GM21526 (cell line): ENCODE data around the gene FCER2.
"Not testable (repeated sequence)": the region's sequence is repeated elsewhere in the genome, so short reads cannot be mapped to it uniquely, and the experiment has no call there.

Source experiments
- ATAC-seq: cut with Tn5 transposase; IDR thresholded peaks from one replicate; pipeline ENCODE4 v1.9.1; 2021; ENCODE audit warnings: moderate library complexity; ENCODE audit not compliant: unreplicated experiment, low FRiP score

Gene FCER2

DNA sequence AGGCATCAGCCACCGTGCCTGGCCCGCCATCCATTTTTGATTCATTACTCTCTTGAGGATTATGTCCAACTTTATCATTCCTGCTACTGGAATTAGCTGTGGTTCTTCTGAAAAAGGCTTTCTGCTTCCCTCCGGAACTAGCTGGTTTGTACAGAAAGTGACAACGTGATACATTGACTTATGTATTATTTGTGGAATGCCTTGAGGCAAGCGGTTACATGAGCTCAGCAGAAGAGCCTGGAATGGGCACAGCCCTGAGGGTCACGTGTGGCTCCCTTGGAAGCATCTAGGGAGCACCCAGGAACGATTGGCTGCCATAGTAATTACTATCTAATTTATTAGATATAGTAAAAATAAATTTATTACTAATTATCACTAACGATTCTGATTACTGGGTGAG, 47.5 kb downstream of the FCER2 start:
- ATAC-seq = no peak

GRCh38 chr19:7652061-7652641, 49.8 kb downstream of the FCER2 start:
- ATAC-seq = no peak

- no peak for ATAC-seq
These were observed 51.8 kb downstream of the FCER2 start for GRCh38 chr19:7650148-7650547.

DNA sequence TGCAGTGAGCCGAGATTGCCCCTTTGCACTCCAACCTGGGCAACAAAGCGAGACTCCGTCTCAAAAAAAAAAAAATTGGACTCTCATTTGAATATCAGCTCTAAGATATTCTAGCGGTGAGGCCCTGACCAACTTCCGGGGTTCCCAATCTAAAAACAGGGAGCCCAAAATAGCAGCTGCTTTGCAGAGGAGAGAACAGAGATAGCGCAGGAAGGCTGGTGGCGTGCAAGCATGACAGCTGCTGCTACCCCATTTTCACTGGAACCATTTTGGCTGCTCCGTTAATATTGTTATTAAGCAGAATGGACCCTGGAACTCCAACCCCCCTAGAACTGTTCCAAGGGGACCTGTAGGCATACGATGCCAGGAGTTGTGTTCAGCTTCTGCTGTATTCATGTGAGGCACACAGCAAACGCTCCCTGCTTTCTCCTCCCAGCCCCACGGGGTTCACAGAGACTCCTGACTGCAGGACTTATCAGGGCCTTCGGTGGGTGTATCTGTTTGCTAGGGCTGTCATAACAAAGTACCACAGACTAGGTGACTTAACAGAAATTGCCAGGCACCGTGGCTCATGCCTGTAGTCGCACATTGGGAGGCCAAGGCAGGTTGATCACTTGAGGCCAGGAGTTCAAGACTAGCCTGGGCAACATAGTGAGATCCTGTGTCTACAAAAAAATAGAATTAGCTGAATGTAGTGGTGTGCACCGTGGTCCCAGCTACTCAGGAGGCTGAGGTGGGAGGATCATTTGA, 53.5 kb downstream of the FCER2 start:
- ATAC-seq = no peak

GRCh38 chr19:7647156-7647555, 54.8 kb downstream of the FCER2 start:
- ATAC-seq = no peak

- ATAC-seq = no peak
These were observed 55.6 kb downstream of the FCER2 start for GRCh38 chr19:7646426-7646700.

- ATAC-seq = no peak
These were observed 56.1 kb downstream of the FCER2 start for GRCh38 chr19:7645656-7646425.

DNA sequence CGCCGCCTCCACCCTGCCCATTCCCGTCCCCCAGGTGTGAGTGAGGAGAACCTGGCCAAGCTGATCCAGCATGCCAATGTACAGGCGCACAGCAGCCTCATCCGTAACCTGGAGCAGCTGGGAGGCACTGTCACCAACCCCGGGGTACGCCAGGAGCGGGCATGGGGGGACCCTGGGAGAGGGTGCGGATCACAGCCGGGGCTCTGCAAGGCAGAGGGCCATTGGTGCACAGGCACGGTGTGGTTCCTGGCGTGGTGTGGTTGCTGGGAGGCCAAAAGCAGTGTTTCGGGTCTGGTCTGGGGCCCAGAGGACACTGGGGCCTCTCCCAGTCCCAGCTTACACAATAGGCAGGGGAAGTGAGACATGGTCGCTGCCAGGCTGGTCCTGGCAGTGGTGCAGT, 56.8 kb downstream of the FCER2 start:
- no peak for ATAC-seq

DNA sequence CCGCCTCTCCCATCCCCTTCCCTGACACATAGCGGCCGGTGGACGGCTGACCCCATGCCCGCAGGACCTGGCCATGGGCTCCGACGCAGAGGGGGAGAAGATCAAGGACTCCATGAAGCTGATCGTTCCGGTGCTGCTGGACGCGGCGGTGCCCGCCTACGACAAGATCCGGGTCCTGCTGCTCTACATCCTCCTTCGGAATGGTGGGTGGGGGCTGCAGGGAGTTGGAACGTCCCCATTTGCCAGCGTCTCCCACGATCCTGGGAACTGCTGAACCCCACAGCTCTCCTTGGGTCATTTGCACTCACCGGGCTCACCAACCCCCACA, 57.4 kb downstream of the FCER2 start:
- no peak for ATAC-seq

DNA sequence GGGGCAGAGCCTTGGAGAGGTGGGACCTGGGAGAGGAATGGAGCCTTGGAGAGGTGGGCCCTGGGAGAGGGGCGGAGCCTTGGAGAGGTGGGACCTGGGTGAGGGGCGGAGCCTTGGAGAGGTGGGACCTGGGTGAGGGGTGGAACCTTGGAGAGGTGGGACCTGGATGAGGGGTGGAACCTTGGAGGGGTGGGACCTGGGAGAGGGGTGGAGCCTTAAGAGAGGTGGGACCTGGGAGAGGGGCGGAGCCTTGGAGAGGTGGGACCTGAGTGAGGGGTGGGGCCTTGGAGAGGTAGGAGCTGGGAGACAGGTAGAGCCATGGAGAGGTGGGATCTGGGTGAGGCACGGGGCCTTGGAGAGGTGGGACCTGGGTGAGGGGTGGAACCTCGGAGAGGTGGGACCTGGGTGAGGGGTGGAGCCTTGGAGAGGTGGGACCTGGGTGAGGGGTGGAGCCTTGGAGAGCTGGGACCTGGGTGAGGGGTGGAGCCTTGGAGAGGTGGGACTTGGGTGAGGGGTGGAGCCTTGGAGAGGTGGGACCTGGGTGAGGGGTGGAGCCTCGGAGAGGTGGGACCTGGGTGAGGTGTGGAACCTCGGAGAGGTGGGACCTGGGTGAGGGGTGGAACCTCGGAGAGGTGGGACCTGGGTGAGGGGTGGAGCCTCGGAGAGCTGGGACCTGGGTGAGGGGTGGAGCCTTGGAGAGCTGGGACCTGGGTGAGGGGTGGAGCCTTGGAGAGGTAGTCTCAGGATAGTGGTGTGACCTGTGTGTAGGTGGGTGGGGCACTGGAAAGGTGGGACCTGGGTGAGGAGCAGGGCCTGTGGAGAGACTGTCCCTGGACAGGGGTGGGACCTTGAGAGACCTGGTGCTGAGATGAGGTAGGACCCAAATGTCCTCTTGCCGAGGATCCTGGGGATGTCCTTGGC, 58.0 kb downstream of the FCER2 start:
- ATAC-seq = not testable (repeated sequence)

DNA sequence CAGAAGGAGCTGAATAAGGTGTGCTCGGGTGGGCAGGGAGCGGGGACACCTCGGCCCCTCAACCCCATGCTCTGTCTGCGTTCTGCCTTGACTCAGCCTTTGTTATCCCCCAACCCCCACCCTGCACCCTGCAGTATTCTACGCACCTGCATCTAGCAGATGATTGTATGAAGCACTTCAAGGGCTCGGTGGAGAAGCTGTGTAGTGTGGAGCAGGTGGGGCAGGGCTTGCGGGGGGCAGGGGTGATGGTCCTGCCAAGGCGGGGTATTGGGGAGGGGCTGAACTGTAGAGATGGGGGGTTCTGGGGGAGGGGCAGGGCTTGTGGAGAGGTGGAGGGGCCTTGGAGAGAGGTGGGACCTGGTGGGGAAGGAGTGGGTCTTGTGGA, 58.9 kb downstream of the FCER2 start:
- ATAC-seq = no peak

DNA sequence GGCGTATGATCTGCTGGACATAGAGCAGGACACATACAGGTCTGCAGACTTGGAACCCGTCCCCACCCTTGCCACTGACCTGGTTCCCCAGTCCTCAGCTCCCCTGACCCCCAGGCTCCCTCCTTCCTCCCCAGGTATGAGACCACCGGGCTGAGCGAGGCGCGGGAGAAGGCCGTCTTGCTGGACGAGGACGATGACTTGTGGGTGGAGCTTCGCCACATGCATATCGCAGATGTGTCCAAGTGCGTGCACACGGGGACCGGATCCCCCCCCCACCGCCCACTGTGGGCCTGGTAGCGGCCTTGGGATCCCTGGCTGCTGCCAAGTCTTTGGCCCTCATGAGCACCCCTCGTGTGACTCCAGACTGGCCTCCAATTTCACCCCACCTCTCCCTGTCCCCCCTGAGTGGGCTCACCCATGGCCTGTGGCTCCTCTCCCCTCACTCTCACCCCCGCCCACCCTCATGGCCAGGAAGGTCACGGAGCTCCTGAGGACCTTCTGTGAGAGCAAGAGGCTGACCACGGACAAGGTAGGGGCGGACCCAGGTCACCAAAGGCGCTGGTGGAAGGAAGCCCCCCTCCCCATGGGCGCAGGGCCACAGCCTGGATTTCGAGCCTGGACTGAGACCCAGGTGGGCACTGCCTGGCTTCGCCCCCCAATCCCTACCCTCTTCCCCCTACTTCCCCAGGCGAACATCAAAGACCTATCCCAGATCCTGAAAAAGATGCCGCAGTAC, 59.5 kb downstream of the FCER2 start:
- ATAC-seq = no peak

DNA sequence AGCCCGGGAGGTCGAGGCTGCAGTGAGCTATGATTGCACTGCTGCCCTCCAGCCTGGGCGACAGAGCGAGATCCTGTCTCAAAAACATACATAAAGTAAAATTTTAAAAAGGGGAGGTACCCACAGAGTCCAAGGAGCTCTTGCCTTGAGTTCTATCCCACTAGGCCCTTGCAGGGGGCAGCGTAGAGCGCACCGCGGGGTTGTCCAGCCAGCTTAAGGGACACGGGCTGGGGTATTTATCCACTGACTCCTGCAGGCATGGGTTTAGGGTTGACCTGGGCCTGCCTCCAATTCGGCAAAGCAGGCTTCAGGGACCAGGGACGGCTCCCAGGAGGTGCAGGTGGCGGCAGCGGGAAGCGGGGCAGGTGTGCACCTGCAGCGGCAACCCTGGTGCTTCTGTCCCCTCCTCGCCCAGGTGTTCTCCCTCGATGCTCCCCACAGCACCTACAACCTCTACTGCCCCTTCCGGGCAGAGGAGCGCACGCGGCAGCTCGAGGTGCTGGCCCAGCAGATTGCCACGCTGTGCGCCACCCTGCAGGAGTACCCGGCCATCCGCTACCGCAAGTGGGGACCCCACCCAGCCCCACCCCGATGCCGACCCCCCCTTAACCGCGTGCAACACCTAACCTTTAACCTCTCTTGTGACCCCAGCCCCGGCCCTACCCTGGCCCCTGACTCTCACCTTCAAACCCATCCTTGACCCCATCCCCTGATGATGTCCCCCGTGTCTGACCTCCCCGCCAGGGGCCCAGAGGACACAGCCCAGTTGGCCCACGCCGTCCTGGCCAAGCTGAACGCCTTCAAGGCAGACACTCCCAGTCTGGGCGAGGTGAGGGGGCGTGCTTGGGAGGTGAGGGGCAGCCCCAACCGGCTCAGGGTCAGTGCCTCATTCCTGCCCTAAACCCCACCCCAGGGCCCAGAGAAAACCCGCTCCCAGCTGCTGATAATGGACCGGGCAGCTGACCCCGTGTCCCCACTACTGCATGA, 60.3 kb downstream of the FCER2 start:
- ATAC-seq = no peak

GRCh38 chr19:7640803-7641202, 61.1 kb downstream of the FCER2 start:
- ATAC-seq = no peak

DNA sequence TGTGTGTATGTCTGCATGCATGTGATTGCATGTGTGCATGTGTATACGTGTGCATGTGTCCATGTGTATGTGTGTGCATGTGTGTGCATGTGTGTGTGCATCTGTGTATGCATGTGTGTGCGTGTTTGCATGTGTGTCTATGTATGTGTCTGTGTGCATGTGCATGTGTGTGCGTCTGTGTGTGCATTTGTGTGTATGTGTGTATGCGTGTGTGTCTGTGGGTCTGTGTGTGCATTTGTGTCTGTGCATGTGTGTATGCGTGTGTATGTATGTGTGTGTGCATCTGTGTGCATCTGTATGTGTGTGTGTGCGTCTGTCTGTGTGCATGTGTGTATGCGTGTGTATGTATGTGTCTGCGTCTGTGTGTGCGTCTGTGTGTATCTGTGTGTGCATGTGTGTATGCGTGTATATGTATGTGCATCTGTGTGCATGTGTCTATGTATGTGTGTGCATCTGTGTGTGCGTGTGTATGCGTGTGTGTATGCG, 62.0 kb downstream of the FCER2 start:
- no peak for ATAC-seq

GRCh38 chr19:7638802-7639465, 63.0 kb downstream of the FCER2 start:
- ATAC-seq = no peak
